HG03095 (cell line): ENCODE measurements around the gene SMARCA4.
"Not testable (repeated sequence)": the region's sequence is repeated elsewhere in the genome, so short reads cannot be mapped to it uniquely, and the experiment has no call there.

ENCODE experiments used
- ATAC-seq: cut with Tn5 transposase; IDR thresholded peaks from one replicate; pipeline ENCODE4 v1.9.1; 2021; ENCODE audit warnings: moderate library complexity; ENCODE audit not compliant: unreplicated experiment

The SMARCA4 gene

DNA sequence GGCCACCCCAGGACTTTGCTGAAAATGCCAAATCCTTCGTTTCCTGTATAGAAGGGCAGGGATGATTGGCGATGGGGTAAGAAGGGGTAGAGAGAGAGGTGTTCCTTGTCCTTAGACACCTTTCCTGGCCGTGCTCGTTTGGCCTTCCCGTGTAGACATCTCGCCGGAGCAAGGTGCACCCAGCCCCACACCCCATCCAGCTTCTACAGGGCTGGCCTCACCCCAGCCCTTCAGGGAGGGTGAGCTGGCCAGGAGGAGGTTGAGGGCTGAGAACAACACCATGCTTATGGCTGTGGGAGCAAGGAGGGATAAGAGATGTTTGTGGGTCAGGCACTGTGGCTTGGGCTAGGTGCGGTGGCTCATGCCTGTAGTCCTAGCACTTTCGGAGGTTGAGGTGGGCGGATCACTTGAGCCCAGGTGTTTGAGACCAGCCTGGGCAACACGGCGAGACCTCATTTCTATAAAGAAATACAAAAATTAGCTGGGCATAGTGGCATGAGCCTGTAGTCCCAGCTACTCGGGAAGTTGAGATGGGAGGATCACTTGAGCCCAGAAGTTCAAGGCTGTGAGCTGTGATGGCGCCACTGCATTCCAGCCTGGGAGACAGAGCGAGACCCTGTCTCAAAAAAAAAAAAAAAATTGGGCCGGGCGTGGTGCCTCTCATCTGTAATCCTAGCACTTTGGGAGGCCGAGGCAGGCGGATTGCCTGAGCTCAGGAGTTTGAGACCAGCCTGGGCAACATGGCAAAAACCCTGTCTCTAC lies 15.5 kb downstream of the SMARCA4 start:
- ATAC-seq, result no peak

GRCh38 chr19:10977742-10978092 lies 16.9 kb downstream of the SMARCA4 start:
- ATAC-seq, result no peak

- ATAC-seq, result no peak
Observed at GRCh38 chr19:10979951-10980381, 19.1 kb downstream of the SMARCA4 start.

GRCh38 chr19:10981252-10981895 lies 20.5 kb downstream of the SMARCA4 start:
- no peak for ATAC-seq

DNA sequence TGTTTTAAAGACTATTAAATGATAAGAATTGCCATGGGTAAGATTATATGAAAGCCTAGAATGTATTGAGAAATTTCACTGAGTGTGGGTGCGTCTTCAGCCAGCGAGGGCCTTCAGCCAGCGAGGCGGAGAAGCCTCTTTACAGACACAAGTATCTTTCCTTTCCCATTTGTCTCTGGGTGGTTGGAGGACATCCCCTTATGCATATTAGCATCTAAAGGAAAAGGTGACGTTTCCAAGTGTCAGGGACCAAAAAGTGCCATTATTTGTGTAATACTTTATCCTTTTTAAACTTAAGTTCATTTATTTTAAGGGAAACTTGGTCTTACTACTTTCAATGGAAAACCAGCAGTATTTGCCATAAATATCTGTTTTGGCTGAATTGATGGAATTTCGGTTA lies 22.2 kb downstream of the SMARCA4 start:
- no peak for ATAC-seq

DNA sequence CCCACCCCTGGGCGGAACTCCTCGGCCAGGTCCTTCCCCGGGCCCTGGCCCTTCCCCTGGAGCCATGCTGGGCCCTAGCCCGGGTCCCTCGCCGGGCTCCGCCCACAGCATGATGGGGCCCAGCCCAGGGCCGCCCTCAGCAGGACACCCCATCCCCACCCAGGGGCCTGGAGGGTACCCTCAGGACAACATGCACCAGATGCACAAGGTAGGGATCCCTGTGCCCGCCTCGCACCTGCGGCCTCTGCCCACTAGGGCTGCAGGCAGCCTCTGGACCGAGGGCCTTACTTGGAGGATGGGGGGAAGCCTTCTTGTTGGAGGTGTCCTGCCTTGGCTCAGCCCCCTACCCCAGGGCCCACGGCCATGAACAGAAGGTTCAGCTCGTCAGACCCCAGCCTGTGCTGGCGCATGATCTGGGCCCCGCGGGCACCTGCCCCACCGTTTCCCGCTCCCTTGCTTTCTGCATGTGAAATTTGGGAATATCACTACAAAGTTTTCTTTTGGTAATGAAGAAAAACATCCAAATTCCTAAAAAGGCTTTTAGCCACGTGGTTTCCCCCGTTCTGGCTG lies 23.4 kb downstream of the SMARCA4 start:
- ATAC-seq, result no peak

- ATAC-seq, result no peak
Observed at GRCh38 chr19:10985502-10985901, 24.7 kb downstream of the SMARCA4 start.

- ATAC-seq, result no peak
Observed at GRCh38 chr19:10986301-10987127, 25.7 kb downstream of the SMARCA4 start.

GRCh38 chr19:10987571-10988297 lies 26.9 kb downstream of the SMARCA4 start:
- no peak for ATAC-seq

DNA sequence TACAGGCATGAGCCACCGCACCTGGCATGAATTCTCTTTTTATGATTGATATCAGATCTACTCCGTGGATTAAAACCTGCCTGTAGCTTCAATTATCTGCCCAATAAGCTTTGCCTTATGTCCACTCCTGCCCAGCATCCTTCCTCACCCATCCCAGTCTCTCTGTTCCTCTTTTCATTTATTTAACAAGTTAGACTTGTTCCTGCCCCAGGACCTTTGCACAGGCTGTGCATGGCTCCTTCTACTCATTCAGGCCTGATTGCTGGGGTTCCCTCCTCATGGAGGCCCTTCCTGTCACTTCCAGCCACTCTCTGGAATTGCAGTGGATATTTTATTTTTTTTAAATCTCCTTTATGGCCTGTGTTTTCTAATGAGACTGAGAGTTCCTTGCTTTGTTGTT lies 27.6 kb downstream of the SMARCA4 start:
- no peak for ATAC-seq

GRCh38 chr19:10988921-10989320 lies 28.1 kb downstream of the SMARCA4 start:
- ATAC-seq, result no peak

- ATAC-seq, result no peak
Observed at GRCh38 chr19:10991076-10991475, 30.2 kb downstream of the SMARCA4 start.

GRCh38 chr19:10991521-10992081 lies 30.8 kb downstream of the SMARCA4 start:
- no peak for ATAC-seq

- not testable (repeated sequence) for ATAC-seq
Observed at GRCh38 chr19:10992174-10992573, 31.3 kb downstream of the SMARCA4 start.

DNA sequence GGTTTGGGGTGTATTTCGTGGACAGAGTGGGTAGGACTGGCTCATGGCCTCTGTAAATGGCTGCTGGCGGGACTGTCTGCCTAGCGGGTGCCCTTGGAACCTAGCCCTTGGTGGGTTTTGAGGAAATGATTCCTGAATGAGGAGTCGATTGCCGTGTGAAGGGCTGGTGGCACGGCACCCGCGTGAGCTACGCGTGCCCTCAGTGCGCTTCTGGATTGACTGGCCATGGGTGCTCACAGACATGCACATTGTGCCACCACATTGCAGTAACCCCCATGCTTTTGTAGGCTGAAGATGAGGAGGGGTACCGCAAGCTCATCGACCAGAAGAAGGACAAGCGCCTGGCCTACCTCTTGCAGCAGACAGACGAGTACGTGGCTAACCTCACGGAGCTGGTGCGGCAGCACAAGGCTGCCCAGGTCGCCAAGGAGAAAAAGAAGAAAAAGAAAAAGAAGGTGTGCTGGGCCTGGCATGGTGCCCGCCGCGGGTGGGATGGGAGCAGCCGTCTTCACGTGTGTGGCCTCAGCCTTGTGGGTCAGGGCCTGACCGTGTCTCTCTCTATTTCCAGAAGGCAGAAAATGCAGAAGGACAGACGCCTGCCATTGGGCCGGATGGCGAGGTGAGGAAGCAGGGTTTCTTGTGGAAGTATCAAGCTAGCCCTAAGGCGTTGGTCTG lies 35.2 kb downstream of the SMARCA4 start:
- ATAC-seq, result no peak

- no peak for ATAC-seq
Observed at GRCh38 chr19:10998045-10998533, 37.3 kb downstream of the SMARCA4 start.

DNA sequence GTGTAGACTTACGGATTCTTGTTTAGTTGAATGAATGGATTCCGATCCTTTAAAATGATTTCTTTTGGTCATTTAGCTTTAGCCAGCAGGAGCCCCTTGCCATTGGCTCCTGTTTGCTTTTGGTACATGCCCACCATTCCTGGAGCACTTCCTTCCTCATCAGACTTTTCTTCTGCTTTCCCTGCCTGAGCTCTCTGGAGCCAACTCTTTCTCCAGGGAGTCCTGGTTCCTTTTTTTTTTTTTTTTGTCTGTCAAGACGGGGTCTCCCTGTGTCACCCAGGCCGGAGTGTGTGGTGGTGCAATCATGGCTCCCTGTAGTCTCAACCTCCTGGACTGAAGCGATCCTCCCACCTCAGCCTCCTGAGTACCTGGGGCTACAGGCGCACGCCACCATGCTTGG lies 37.8 kb downstream of the SMARCA4 start:
- no peak for ATAC-seq

DNA sequence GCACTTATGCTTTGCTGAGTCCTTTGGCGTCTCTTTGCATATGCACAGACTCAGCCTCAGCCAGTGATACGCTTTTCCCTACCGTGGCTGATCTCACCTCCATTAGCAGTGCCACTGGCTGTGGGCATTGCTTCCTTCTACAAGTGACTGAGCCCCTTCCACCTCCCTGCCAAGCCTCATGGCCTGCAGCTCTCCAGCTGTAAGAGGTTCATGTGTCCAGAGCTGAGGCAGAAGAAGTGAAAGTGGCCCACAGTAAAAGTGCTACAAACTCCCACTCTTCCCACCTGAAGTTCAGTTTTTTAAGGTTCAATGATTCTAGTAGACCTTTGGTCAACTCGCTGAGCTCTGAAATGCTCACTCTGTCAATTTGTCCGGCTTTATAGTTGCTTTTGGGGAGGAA lies 44.7 kb downstream of the SMARCA4 start:
- ATAC-seq, result no peak

DNA sequence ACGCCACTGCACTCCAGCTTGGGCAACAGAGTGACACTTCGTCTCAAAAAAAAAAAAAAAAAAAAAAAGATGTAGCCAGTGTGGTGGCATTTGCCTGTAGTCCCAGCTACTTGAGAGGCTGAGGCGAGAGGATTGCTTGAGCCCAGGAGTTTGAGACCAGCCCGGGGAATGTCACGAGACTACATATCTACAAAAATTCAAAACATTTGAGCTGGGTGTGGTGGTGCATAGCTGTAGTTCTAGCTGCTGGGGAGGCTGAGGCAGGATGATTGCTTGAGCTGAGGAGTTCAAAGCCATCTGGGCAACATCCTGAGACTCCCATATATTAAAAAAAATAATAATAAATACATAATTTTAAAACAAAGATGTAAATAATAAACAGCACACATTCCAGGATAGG lies 46.6 kb downstream of the SMARCA4 start:
- no peak for ATAC-seq
